Activated CD8-positive, alpha-beta memory T cell treated with anti-CD3 and anti-CD28 coated beads for 48 hours (primary cell): ENCODE data around the gene CSRP2.

Experiments used
- DNase-seq, 3 experiments: peaks; one replicate each; pipeline ENCODE4 v3.0.0-alpha.2; 2020; ENCODE audit warnings: low read depth in 2 of 3, low spot score in 2 of 3

The CSRP2 gene

DNA sequence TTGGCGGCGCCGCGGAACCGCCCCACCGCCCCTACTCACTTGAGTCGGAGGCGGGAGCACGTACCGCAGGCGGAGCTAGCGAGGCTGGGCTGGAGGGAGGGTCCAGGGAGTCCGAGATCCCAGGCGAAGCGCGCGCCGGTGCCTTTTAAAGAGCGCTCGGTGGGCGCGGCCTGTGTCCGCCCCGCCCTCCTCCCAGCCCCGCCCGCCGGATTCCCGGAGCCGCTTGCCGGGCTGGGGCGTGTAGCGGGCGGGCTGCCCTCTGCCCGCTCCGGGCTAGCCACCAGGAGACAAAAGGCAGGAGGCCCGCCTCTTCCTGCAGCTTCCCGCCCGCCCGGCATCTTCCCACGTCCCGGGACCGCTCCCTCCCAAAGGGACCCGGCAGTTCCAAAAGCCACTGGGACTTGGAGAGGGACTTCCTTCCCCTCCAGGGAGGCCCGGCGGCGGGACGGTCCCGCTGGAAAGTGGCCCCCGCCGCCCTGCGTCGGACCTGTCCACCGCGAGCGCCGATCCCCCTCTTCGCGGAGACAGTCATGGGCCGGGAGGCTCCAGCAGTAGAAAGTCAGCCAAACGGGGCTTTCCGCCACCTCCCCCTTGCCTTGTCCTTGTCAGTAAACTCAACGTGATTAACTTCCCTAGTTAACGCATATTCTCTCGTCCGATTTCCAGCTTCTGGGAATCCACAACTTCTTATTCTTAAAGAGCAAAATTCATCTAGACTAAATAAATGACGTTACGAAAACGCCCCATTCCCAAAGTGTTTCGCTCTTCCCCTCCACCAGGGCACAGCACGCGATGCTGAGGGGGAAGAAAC, at the start of gene CSRP2:
TSS of gene CSRP2 (minus strand) at position 121 of the 811 bp plus-strand sequence. CDS start 12,759 bp downstream, outside the sequence.
- DNase-seq = peak; percentile 31 to 47 (median 36)

GRCh38 chr12:76927170-76927784, 48.5 kb upstream of the CSRP2 start:
- no peak for DNase-seq

- no peak for DNase-seq
Measured at GRCh38 chr12:76925135-76925534, 46.3 kb upstream of the CSRP2 start.

DNA sequence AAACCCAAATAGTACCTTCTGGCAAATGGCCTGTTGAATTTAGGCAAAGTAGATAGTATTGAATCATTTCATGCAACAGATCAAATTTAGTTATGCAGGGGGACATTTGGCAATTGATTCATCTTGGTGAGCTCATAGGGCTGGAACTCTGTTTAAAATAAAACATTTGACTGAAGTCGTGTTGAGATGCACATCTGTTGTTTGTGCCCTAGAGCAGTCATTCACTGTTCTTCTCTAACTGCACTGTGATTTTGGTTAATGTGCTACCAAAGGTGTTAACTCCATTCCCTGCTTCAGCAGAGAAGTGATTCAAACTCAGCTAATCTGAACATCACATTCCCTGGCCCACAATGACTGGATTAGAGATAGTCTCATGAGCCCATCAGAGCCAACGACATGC, 44.0 kb upstream of the CSRP2 start:
- DNase-seq = no peak

DNA sequence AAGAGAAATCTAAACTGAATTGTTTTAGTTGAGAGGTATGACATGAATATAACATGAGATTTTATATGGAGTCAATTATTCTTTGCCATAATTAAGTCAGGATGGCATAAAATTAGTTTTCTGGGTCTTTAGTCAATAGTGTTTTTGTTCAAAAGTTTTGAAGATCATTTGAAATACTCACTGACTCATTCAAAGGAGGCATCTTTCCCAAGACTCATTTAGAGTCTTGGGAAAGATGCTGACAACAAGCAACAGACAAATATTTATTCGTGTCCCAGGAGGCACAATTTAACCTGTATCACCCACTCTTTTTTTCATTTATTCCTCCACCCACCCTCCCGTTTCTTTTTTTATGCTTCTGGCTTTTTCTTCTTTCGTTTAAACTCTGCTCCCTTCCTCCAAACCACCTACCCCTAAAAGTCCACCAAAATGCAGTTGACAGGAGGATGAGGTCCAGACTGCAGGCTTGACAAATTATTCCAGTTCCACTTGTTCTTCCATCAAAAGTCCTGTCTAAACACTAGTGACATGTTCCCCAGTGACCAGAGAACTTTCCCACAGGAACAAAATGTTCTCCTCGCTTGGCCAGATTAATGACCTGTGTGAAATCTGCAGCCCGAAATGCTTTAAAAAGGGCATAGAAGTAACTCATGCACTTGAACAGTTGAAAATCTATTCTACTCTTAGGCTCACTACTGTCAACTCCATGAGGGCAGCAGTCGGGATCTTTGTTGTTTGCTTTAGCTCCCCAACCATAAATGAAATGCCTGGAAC, 43.3 kb upstream of the CSRP2 start:
- no peak for DNase-seq

GRCh38 chr12:76921100-76921471, 42.3 kb upstream of the CSRP2 start:
- DNase-seq = no peak

DNA sequence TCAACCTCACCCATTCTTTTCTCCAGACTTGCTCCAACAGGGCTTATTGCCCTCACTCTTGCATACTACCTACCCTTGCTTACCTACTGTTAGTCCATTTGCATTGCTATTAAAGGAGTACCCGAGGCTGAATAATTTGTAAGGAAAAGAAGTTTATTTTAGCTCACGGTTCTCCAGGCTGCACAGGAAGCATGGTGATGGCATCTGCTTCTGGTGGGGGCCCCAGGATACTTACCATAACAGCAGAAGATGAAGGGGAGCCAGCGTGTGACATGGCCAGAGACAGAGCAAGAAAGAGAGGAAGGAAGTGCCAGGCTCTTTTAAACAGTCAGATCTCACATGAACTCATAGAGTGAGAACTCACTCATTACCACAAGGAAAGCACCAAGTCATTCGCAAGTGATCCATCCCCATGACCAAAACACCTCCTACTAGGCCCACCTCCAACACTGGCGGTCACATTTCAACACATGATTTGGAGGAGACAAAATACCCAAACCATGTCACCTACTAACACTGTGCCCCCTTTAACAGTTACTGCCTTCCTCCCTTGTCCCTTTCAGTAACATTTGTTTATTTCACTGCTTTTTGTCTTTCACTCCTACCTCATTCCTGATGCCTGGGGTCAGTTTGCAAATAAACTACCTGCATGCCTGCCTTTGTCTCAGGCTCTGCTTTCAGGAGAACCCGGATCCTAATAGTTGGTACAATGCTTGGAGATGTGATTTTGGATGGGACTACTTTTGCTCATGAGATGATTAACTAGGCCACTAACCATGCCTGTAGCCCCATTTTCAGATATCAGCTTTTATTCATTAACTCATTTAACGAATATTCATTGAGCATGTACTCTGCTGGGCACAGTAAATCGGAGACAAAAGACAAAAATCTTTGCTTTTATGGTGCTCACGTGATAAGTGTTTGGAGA, 41.6 kb upstream of the CSRP2 start:
- no peak for DNase-seq

DNA sequence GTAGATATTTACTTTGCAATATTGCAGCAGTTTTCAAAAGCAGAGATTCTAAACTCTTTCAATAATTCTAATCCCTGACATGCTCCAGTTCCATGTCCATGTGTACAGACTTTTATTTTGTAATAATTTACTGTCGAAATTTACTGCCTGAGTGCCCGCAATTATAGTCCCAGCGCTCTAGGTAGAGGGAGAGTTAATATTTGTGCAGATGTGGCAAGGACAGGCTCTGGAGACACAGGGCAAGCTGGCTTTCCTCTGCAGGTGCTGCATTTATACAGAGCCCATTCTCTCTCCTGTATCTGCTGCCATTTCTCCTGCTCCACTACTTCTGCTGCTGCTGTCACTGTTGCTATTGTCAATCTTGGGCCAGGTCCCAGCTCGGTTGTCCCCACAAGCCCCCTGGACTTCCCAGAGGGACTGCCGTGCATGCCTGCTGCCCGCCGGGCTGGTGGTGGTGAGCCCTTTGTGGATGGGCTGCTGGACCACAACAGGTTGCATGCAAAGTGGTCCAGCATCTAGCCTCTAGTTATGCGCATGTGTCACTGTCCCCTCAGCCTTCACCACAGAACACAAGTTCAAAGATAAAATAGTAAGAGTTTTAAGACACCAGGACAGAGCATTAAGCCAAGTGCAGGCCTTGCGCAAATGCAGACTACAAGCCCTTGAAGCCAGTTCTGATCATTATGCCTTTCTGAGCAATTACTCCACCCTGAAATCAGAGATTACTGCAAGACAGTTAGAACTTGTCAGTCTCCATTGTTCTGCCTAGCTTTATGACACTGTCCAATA, 40.8 kb upstream of the CSRP2 start:
- no peak for DNase-seq

DNA sequence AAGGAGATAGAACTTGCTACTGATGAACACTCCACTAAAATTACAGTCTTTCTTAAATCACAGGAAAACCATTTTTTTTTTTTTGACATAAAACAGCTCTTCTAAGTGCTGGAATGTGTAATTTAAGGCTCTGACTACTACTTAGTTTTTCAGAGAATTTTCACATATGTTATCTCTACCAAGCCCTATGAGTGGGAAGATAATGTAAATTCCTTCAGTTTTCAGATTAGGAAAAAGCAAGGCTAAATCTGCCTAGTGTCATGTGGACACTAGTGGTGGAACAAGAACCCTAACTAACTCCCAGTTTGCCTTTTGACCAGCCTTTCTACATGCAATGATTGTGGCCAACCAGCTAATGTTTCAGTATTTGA, 37.3 kb upstream of the CSRP2 start:
- DNase-seq = no peak

- DNase-seq = no peak
Measured at GRCh38 chr12:76915361-76916169, 36.7 kb upstream of the CSRP2 start.

DNA sequence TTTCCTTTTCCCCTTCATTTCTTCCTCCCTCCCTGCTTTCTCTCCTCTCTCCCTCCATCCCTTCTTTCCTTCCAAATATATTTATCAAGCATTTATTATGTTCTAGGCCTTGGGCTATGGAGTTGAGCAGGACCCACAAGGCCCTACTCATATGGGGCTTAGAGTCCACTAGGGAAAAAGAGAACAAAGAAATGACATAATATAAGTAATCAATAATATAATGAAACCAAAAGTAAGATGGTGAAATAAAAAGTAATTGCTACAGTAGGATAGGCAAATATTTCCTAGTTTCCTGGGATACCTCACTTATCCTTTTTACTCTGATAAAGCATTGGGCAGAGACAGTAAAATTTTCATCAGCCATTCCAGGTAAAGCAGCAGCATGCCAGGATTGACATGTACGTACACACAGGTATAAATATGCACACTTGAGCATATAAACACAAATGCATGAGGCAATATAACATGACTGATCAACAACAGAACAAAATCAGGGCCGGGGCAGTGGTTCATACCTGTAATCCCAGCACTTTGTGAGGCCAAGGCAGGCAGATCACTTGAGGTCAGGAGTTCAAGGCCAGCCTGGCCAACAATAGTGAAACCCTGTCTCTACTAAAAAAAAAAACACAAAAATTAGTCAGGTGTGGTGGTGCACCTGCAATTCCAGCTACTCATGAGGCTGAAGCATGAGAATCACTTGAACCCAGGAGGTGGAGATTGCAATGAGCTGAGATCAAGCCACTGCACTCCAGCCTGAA, 35.5 kb upstream of the CSRP2 start:
- no peak for DNase-seq

DNA sequence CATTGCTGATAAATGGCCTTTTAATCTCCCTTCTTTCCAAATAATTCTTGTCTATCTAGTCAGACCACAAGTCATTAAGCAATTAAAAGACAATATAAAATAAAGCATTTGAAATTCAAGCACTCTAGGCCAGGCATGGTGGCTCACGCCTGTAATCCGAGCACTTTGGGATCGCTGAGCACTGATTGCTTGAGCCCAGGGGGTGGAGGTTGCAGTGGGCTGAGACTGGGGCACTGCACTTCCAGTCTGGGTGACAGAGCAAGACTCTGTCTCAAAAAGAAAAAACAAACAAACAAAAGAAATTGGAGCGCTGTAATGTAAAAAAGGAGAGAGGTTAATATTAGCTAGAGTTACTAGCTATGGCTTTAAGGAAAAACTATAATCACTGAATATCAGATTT, 30.5 kb upstream of the CSRP2 start:
- DNase-seq = no peak

DNA sequence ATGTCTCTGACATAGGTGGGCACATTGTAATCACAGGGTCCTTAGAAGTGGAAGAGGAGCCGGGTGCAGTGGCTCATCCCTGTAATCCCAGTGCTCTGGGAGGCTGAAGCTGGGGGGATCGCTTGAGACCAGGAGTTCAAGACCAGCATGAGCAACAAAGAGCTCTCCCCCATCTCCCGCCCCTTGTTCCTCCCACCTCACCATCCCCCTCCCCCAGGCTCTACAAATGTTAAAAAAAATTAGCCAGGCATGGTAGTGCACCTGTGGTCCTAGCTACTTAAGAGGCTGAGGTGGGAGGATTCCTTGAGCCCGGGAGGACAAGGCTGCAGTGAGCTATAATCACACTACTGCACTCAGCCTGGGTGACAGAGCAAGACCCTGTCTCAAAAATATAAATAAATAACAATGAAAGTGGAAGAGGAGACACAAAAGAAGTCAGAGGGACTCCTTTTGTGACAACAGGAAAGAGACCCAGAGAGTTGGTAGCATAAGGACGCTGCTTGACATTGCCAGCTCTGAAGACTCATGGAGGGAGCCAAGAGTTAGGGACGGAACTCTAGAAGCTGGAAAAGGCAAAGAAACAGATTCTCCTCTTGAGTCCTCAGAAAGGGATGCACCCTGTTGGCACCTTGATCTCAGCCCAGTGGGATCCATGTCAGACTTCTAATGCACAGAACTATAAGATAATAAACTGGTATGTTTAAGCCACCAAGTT, 29.6 kb upstream of the CSRP2 start:
- no peak for DNase-seq

- DNase-seq = no peak
Measured at GRCh38 chr12:76901628-76902380, 23.0 kb upstream of the CSRP2 start.

- DNase-seq = no peak
Measured at GRCh38 chr12:76899522-76899921, 20.7 kb upstream of the CSRP2 start.

DNA sequence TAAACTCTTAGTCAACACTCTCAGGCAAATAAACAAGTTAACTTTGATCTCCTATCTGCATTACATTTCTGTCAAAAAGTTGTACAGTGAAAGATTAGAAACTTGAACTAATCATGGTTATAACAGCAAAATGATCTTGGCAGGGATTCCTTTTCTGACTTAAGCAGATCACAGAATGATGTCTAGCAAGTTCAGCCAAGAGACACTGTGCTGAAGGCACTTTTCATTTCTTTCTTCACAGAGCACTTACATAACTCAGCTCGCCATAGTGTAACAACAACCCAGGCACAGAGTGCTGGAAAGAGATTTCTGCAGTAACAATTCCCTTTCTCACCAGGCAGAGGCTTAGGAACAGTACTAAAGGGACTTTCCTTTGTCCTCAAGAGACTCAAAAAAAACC, 19.6 kb upstream of the CSRP2 start:
- DNase-seq = no peak

DNA sequence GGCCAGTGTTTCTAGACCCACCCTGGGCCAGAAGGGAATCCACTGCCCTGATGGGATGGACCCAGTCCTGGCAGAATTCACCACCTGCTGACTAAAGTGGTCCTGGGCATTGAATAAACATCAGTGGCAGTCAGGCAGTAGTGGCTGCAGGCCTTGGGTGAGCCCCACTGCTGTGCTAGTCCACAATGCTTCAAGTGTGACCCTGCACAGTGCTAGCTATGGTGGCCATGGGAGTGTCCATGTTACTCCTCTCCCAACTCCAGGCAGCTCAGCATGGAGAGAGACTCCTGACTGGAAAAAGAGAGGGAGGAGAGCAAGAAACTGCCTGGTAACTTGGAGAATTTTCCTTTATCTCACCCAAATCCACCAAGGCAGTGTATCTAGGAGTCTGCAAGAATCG, 17.5 kb upstream of the CSRP2 start:
- no peak for DNase-seq
